ENCODE data around the gene TRIM50.

TRIM50 gene

DNA sequence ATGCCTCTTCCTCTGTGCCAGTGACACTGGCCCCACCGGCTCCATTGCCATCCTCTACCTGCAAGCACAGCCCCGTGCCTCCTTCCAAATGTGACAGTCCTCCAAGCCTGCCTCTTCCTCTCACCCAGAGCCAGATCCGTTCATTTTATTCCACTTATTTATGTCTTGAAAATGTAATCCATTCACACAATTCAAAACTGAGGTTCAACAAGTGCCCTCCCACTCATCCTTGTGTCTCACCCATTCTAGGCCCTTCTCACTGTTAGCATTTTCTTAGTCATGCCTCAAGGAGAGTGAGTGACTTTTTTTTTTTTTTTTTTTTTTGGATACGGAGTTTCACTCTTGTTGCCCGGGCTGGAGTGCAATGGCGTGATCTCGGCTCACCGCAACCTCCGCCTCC lies 41.7 kb upstream of the TRIM50 start:
- 0 out of 2 replicates have a peak, but pooled peaks cover under 1% of the 10 kb centered on the region for H3K27me3 ChIP-seq (replicated peaks; ENCODE audit: insufficient read depth, low read length)
- H3K4me1 ChIP-seq (ENCODE audit: low read length): no peaks in the 10 kb centered on the region
- H3K9me2 ChIP-seq (replicated peaks; ENCODE audit: insufficient read depth, low read length): no peaks in the 10 kb centered on the region
- TF ChIP-seq EZH2phosphoT487 (IDR thresholded peaks at IDR 0.05; ENCODE audit: low read length) (no peak), EZH2 (optimal IDR thresholded peaks at IDR 0.05; ENCODE audit: low read depth, low read length) (no peak)
- TF ChIP-seq, protein P1, sequence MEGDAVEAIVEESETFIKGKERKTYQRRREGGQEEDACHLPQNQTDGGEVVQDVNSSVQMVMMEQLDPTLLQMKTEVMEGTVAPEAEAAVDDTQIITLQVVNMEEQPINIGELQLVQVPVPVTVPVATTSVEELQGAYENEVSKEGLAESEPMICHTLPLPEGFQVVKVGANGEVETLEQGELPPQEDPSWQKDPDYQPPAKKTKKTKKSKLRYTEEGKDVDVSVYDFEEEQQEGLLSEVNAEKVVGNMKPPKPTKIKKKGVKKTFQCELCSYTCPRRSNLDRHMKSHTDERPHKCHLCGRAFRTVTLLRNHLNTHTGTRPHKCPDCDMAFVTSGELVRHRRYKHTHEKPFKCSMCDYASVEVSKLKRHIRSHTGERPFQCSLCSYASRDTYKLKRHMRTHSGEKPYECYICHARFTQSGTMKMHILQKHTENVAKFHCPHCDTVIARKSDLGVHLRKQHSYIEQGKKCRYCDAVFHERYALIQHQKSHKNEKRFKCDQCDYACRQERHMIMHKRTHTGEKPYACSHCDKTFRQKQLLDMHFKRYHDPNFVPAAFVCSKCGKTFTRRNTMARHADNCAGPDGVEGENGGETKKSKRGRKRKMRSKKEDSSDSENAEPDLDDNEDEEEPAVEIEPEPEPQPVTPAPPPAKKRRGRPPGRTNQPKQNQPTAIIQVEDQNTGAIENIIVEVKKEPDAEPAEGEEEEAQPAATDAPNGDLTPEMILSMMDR (IDR thresholded peaks at IDR 0.05; ENCODE audit: low read length): no peak
- H3K9ac ChIP-seq (ENCODE audit: low read length): no peak overlapping the region
- no peaks in the 10 kb centered on the region for H3F3A ChIP-seq (ENCODE audit: insufficient read depth, low read length)
- H2AFZ ChIP-seq (ENCODE audit: low read length): no peak overlapping the region
- H3K36me3 ChIP-seq (replicated peaks; ENCODE audit: insufficient read depth, low read length): no peaks in the 10 kb centered on the region
- H3K27ac ChIP-seq (ENCODE audit: low read length): no peak overlapping the region
- H3K4me3 ChIP-seq (ENCODE audit: low read length): no peak overlapping the region
- no peaks in the 10 kb centered on the region for H3K9me3 ChIP-seq (replicated peaks; ENCODE audit: insufficient read depth, low read length)
- DNase-seq: no peak
- no peaks in the 10 kb centered on the region for H3K79me2 ChIP-seq (ENCODE audit: low read length)
- H4K20me1 ChIP-seq (ENCODE audit: insufficient read depth, low read length): no peaks in the 10 kb centered on the region
- H3K4me2 ChIP-seq (ENCODE audit: low read depth, low read length): no peak overlapping the region

DNA sequence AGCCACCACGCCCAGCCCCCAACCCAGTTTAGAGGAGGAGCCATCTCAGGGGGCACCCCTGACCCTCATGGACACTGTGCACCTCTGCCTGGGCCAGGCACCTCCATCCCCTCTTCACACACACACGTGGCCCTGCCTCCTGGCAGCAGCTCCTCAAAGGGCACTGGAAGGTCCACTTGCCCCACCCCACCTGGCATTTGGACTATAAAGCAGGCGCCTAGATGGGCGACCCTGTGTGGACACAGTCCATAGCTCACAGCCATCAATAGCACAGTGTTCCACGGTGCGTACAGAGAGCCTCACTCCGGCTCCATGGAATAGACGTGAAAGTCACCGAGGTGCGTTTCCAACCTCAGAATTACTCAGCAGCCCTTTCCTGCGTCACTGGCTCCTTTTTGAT lies 41.1 kb upstream of the TRIM50 start:
- H3K9ac ChIP-seq (ENCODE audit: low read length): no peak overlapping the region
- no peak overlapping the region for H3K4me2 ChIP-seq (ENCODE audit: low read depth, low read length)
- H3K27ac ChIP-seq (ENCODE audit: low read length): no peak overlapping the region
- TF ChIP-seq EZH2phosphoT487 (IDR thresholded peaks at IDR 0.05; ENCODE audit: low read length): no peak
- TF ChIP-seq, protein P1 (IDR thresholded peaks at IDR 0.05; ENCODE audit: low read length): no peak
- TF ChIP-seq EZH2 (optimal IDR thresholded peaks at IDR 0.05; ENCODE audit: low read depth, low read length): no peak
- H2AFZ ChIP-seq (ENCODE audit: low read length): no peak overlapping the region
- no peak overlapping the region for H3K4me3 ChIP-seq (ENCODE audit: low read length)
- peaks cover 6% of the 10 kb centered on the region for H3K27me3 ChIP-seq (replicated peaks; ENCODE audit: insufficient read depth, low read length)
- H3K9me3 ChIP-seq (replicated peaks; ENCODE audit: insufficient read depth, low read length): no peaks in the 10 kb centered on the region
- no peaks in the 10 kb centered on the region for H3K9me2 ChIP-seq (replicated peaks; ENCODE audit: insufficient read depth, low read length)
- no peaks in the 10 kb centered on the region for H3K36me3 ChIP-seq (replicated peaks; ENCODE audit: insufficient read depth, low read length)
- no peaks in the 10 kb centered on the region for H3K4me1 ChIP-seq (ENCODE audit: low read length)
- no peaks in the 10 kb centered on the region for H4K20me1 ChIP-seq (ENCODE audit: insufficient read depth, low read length)
- no peaks in the 10 kb centered on the region for H3K79me2 ChIP-seq (ENCODE audit: low read length)
- DNase-seq: no peak
- no peaks in the 10 kb centered on the region for H3F3A ChIP-seq (ENCODE audit: insufficient read depth, low read length)

DNA sequence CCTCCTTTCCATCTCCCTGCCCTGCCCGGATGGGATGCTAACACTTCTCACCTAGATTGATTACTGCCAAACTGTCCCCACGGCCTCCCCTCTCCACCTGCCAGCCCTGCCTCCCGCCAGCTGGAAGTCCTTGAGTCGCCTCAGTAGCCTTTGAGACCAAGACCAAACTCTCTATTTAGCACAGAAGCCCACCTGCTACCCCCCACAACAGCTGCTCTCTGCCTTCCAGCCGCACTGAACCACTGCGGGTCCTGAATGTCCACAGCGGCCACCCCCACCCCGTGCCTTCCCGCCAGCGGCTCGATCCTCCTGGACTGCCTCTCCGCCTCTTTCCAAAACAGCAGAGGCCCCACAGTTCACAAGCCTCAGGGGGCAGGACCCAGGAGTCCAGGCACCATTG lies 39.1 kb upstream of the TRIM50 start:
- no peak overlapping the region for H3K4me2 ChIP-seq (ENCODE audit: low read depth, low read length)
- H3K36me3 ChIP-seq (replicated peaks; ENCODE audit: insufficient read depth, low read length): no peaks in the 10 kb centered on the region
- no peak overlapping the region for H2AFZ ChIP-seq (ENCODE audit: low read length)
- no peak for TF ChIP-seq EZH2 (optimal IDR thresholded peaks at IDR 0.05; ENCODE audit: low read depth, low read length)
- DNase-seq: no peak
- no peaks in the 10 kb centered on the region for H3K9me2 ChIP-seq (replicated peaks; ENCODE audit: insufficient read depth, low read length)
- no peak overlapping the region for H3K27ac ChIP-seq (ENCODE audit: low read length)
- no peaks in the 10 kb centered on the region for H3K79me2 ChIP-seq (ENCODE audit: low read length)
- H3K9me3 ChIP-seq (replicated peaks; ENCODE audit: insufficient read depth, low read length): no peaks in the 10 kb centered on the region
- no peak overlapping the region for H3K9ac ChIP-seq (ENCODE audit: low read length)
- no peak overlapping the region for H3K4me3 ChIP-seq (ENCODE audit: low read length)
- H3K27me3 ChIP-seq (replicated peaks; ENCODE audit: insufficient read depth, low read length): peaks cover 10% of the 10 kb centered on the region
- H3K4me1 ChIP-seq (ENCODE audit: low read length): no peaks in the 10 kb centered on the region
- H4K20me1 ChIP-seq (ENCODE audit: insufficient read depth, low read length): no peaks in the 10 kb centered on the region
- no peaks in the 10 kb centered on the region for H3F3A ChIP-seq (ENCODE audit: insufficient read depth, low read length)

DNA sequence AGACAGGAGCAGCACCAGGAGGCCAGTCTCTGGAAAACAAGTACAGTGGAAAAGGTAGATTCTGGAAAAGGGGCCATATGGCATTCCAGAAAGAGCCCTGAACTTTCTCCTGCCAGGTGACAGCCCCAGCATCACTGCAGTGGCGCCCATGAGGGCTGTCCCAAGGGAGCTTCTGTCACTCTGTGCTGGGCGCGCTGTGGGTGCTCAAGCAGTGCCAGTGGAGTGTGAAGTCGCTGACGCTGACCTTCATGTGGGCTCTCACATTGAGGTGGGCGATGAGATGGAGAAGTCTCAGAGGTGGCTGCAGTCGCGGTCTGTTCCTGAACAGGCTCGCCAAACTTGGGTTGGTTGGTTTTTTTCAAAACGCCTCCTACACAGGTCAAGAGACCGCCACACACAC lies 38.2 kb upstream of the TRIM50 start:
- Histone ChIP-seq H3F3A (ENCODE audit: insufficient read depth, low read length) (no peaks in the 10 kb centered on the region), H4K20me1 (ENCODE audit: insufficient read depth, low read length) (no peaks in the 10 kb centered on the region), H3K4me3 (ENCODE audit: low read length) (no peak overlapping the region), H3K9me2 (replicated peaks; ENCODE audit: insufficient read depth, low read length) (no peaks in the 10 kb centered on the region), H3K4me2 (ENCODE audit: low read depth, low read length) (no peak overlapping the region), H3K27ac (ENCODE audit: low read length) (no peak overlapping the region), H3K4me1 (ENCODE audit: low read length) (no peaks in the 10 kb centered on the region), H3K9me3 (replicated peaks; ENCODE audit: insufficient read depth, low read length) (no peaks in the 10 kb centered on the region), H3K36me3 (replicated peaks; ENCODE audit: insufficient read depth, low read length) (no peaks in the 10 kb centered on the region), H3K9ac (ENCODE audit: low read length) (no peak overlapping the region), H3K79me2 (ENCODE audit: low read length) (no peaks in the 10 kb centered on the region), H2AFZ (ENCODE audit: low read length) (no peak overlapping the region), H3K27me3 (replicated peaks; ENCODE audit: insufficient read depth, low read length) (peaks cover 10% of the 10 kb centered on the region)
- TF ChIP-seq EZH2 (optimal IDR thresholded peaks at IDR 0.05; ENCODE audit: low read depth, low read length) (no peak), EZH2phosphoT487 (IDR thresholded peaks at IDR 0.05; ENCODE audit: low read length) (no peak)
- TF ChIP-seq, protein P1 (IDR thresholded peaks at IDR 0.05; ENCODE audit: low read length): no peak
- no peak for DNase-seq

Measured in MM.1S (cell line).